ENCODE results near the gene XKR7.

- TF ChIP-seq CTCF (IDR thresholded peaks at IDR 0.05) (no peak), POLR2A (IDR thresholded peaks at IDR 0.05) (no peak), POLR2AphosphoS5 (IDR thresholded peaks at IDR 0.05) (no peak)
Observed at GRCh38 chr20:32040142-32040953, 72.4 kb downstream of the XKR7 start.
